Eye (tissue), 1 donor: Measurements from ENCODE around the gene TSBP1.
A peak's percentile ranks its signal among the peaks of the same experiment; 100 is the strongest.

Experiments used
- DNase-seq: peaks from one replicate; pipeline ENCODE4 v3.0.0-alpha.2; 2015

Gene TSBP1

GRCh38 chr6:32371803-32372202 lies at the start of gene TSBP1:
TSBP1 (minus strand) TSS chr6:32371903; CDS start chr6:32371706, 197 bp downstream.
- DNase-seq, result no peak

- DNase-seq, result no peak
Observed at GRCh38 chr6:32416036-32416435, 44.3 kb upstream of the TSBP1 start.

GRCh38 chr6:32415521-32416019 lies 43.9 kb upstream of the TSBP1 start:
- peak; percentile 92 for DNase-seq

GRCh38 chr6:32413427-32414047 lies 41.8 kb upstream of the TSBP1 start:
- peak; percentile 91 for DNase-seq

GRCh38 chr6:32411566-32412327 lies 40.0 kb upstream of the TSBP1 start:
- DNase-seq, result no peak

GRCh38 chr6:32410906-32411305 lies 39.2 kb upstream of the TSBP1 start:
- no peak for DNase-seq

GRCh38 chr6:32406857-32407256 lies 35.2 kb upstream of the TSBP1 start, which contains the start of gene BTNL2:
BTNL2 (minus strand) TSS chr6:32407181; CDS start chr6:32407123, 58 bp downstream.
- DNase-seq, result no peak

GRCh38 chr6:32406197-32406596 lies 34.5 kb upstream of the TSBP1 start:
- DNase-seq, result no peak

- no peak for DNase-seq
Observed at GRCh38 chr6:32405656-32406055, 34.0 kb upstream of the TSBP1 start.

- no peak for DNase-seq
Observed at GRCh38 chr6:32402812-32403211, 31.1 kb upstream of the TSBP1 start.

- no peak for DNase-seq
Observed at GRCh38 chr6:32401284-32401963, 29.7 kb upstream of the TSBP1 start.

- DNase-seq, result no peak
Observed at GRCh38 chr6:32397252-32397920, 25.7 kb upstream of the TSBP1 start.

- no peak for DNase-seq
Observed at GRCh38 chr6:32396028-32396427, 24.3 kb upstream of the TSBP1 start.

GRCh38 chr6:32393665-32394420 lies 22.1 kb upstream of the TSBP1 start:
- peak; percentile 60 for DNase-seq

- no peak for DNase-seq
Observed at GRCh38 chr6:32391505-32391904, 19.8 kb upstream of the TSBP1 start.

- DNase-seq, result no peak
Observed at GRCh38 chr6:32387589-32388340, 16.1 kb upstream of the TSBP1 start.

GRCh38 chr6:32386040-32386439 lies 14.3 kb upstream of the TSBP1 start:
- no peak for DNase-seq

- DNase-seq, result no peak
Observed at GRCh38 chr6:32382757-32383420, 11.2 kb upstream of the TSBP1 start.

GRCh38 chr6:32379545-32379944 lies 7.8 kb upstream of the TSBP1 start:
- no peak for DNase-seq

- DNase-seq, result no peak
Observed at GRCh38 chr6:32375739-32376529, 4.2 kb upstream of the TSBP1 start.
